ENCODE measurements around the gene NDUFS8.
A peak's percentile ranks its signal among the peaks of the same experiment; 100 is the strongest.

NDUFS8 gene

GRCh38 chr11:68013611-68014156 is 16.8 kb upstream of the NDUFS8 start:
- Histone ChIP-seq H3K36me3 (ENCODE audit: control insufficient read depth in 1 of 2, insufficient read depth in 2 of 2, low read depth in 1 of 2, low read length in 2 of 2) (peaks cover 5% of the 10 kb centered on the region in 2 experiments), H2AFZ (ENCODE audit: low read depth, low read length) (no peak overlapping the region), H2BK15ac (ENCODE audit: low read depth, poor library complexity, severe bottlenecking) (peak overlapping the region; percentile 50), H2BK12ac (ENCODE audit: low read length in 2 of 2) (peak overlapping the region; percentile 93 to 99), H3K4me3 (ENCODE audit: insufficient read depth in 1 of 2, low read depth in 1 of 2, low read length in 2 of 2) (no peak overlapping the region), H2AK5ac (ENCODE audit: low read length, severe bottlenecking) (peak overlapping the region; percentile 61), H3K9ac (ENCODE audit: low read length) (peak overlapping the region; percentile 66), H3K18ac (ENCODE audit: low read depth in 1 of 2, low read length in 2 of 2) (peak overlapping the region; percentile 75 to 93), H3K27ac (ENCODE audit: low read length, poor library complexity, severe bottlenecking) (peak overlapping the region; percentile 80), H4K8ac (ENCODE audit: low read length) (peak overlapping the region; percentile 30), H3K4me1 (ENCODE audit: control insufficient read depth, insufficient read depth, low read depth, low read length) (peaks cover 67% of the 10 kb centered on the region), H3K14ac (ENCODE audit: low read length in 2 of 2) (peak overlapping the region in 1 of 2 experiments; percentile 55), H3K9me3 (ENCODE audit: control insufficient read depth, low read length) (no peaks in the 10 kb centered on the region), H4K91ac (ENCODE audit: low read length) (peak overlapping the region; percentile 97), H3K4ac (ENCODE audit: low read depth in 1 of 2, low read length in 2 of 2) (peak overlapping the region; percentile 21 to 95), H3K4me2 (ENCODE audit: low read length, poor library complexity, severe bottlenecking) (no peak overlapping the region), H3K27me3 (ENCODE audit: control insufficient read depth in 1 of 2, insufficient read depth in 1 of 2, low read length in 2 of 2) (no peaks in the 10 kb centered on the region), H2BK120ac (ENCODE audit: low read depth, low read length) (peak overlapping the region; percentile 95), H3K79me1 (replicated peaks; ENCODE audit: low read length, poor library complexity, severe bottlenecking) (peaks cover 12% of the 10 kb centered on the region), H3K23ac (ENCODE audit: low read length in 2 of 2) (no peak overlapping the region), H2BK5ac (ENCODE audit: low read depth, low read length, poor library complexity, severe bottlenecking) (peak overlapping the region; percentile 11)
- 88% methylated on average over 14 of the region's 14 CpGs for WGBS
- no peak for DNase-seq

GRCh38 chr11:68014157-68014946 is 16.1 kb upstream of the NDUFS8 start:
- Histone ChIP-seq H2BK120ac (ENCODE audit: low read depth, low read length) (peak overlapping the region; percentile 71), H2BK15ac (ENCODE audit: low read depth, poor library complexity, severe bottlenecking) (peak overlapping the region; percentile 76), H2AK5ac (ENCODE audit: low read length, severe bottlenecking) (peak overlapping the region; percentile 61), H3K79me1 (replicated peaks; ENCODE audit: low read length, poor library complexity, severe bottlenecking) (peaks cover 12% of the 10 kb centered on the region), H3K4ac (ENCODE audit: low read depth in 1 of 2, low read length in 2 of 2) (peak overlapping the region; percentile 34 to 95), H3K4me1 (ENCODE audit: control insufficient read depth, insufficient read depth, low read depth, low read length) (peaks cover 67% of the 10 kb centered on the region), H3K27ac (ENCODE audit: low read length, poor library complexity, severe bottlenecking) (peak overlapping the region; percentile 8), H3K23ac (ENCODE audit: low read length in 2 of 2) (no peak overlapping the region), H2BK12ac (ENCODE audit: low read length in 2 of 2) (peak overlapping the region; percentile 93 to 99), H2BK5ac (ENCODE audit: low read depth, low read length, poor library complexity, severe bottlenecking) (no peak overlapping the region), H4K8ac (ENCODE audit: low read length) (peak overlapping the region; percentile 66), H3K9ac (ENCODE audit: low read length) (peak overlapping the region; percentile 66), H3K18ac (ENCODE audit: low read depth in 1 of 2, low read length in 2 of 2) (peak overlapping the region; percentile 75 to 93), H3K4me3 (ENCODE audit: insufficient read depth in 1 of 2, low read depth in 1 of 2, low read length in 2 of 2) (no peak overlapping the region), H3K9me3 (ENCODE audit: control insufficient read depth, low read length) (no peaks in the 10 kb centered on the region), H3K14ac (ENCODE audit: low read length in 2 of 2) (peak overlapping the region in 1 of 2 experiments; percentile 53), H3K27me3 (ENCODE audit: control insufficient read depth in 1 of 2, insufficient read depth in 1 of 2, low read length in 2 of 2) (no peaks in the 10 kb centered on the region), H3K4me2 (ENCODE audit: low read length, poor library complexity, severe bottlenecking) (no peak overlapping the region), H4K91ac (ENCODE audit: low read length) (peak overlapping the region; percentile 97), H3K36me3 (ENCODE audit: control insufficient read depth in 1 of 2, insufficient read depth in 2 of 2, low read depth in 1 of 2, low read length in 2 of 2) (peaks cover 5 to 10% of the 10 kb centered on the region in 2 experiments), H2AFZ (ENCODE audit: low read depth, low read length) (no peak overlapping the region)
- DNase-seq = peak; percentile 73
- WGBS = 62% methylated on average over 13 of the region's 16 CpGs

GRCh38 chr11:68014947-68015447 is 15.5 kb upstream of the NDUFS8 start:
- H2AFZ ChIP-seq (ENCODE audit: low read depth, low read length) = no peak overlapping the region
- H2BK5ac ChIP-seq (ENCODE audit: low read depth, low read length, poor library complexity, severe bottlenecking) = no peak overlapping the region
- peaks cover 5 to 11% of the 10 kb centered on the region in 2 experiments for H3K36me3 ChIP-seq (ENCODE audit: control insufficient read depth in 1 of 2, insufficient read depth in 2 of 2, low read depth in 1 of 2, low read length in 2 of 2)
- peak overlapping the region; percentile 66 for H4K8ac ChIP-seq (ENCODE audit: low read length)
- no peak overlapping the region for H3K23ac ChIP-seq (ENCODE audit: low read length in 2 of 2)
- peak overlapping the region; percentile 62 for H2BK120ac ChIP-seq (ENCODE audit: low read depth, low read length)
- 89% methylated on average over 19 of the region's 19 CpGs for WGBS
- H2BK15ac ChIP-seq (ENCODE audit: low read depth, poor library complexity, severe bottlenecking) = no peak overlapping the region
- no peak overlapping the region for H3K4ac ChIP-seq (ENCODE audit: low read depth in 1 of 2, low read length in 2 of 2)
- H4K91ac ChIP-seq (ENCODE audit: low read length) = peak overlapping the region; percentile 97
- no peak overlapping the region for H3K27ac ChIP-seq (ENCODE audit: low read length, poor library complexity, severe bottlenecking)
- H3K9me3 ChIP-seq (ENCODE audit: control insufficient read depth, low read length) = no peaks in the 10 kb centered on the region
- no peak for DNase-seq
- H3K14ac ChIP-seq (ENCODE audit: low read length in 2 of 2) = no peak overlapping the region
- peak overlapping the region; percentile 49 to 93 for H3K18ac ChIP-seq (ENCODE audit: low read depth in 1 of 2, low read length in 2 of 2)
- H3K4me3 ChIP-seq (ENCODE audit: insufficient read depth in 1 of 2, low read depth in 1 of 2, low read length in 2 of 2) = no peak overlapping the region
- H3K4me2 ChIP-seq (ENCODE audit: low read length, poor library complexity, severe bottlenecking) = no peak overlapping the region
- H2AK5ac ChIP-seq (ENCODE audit: low read length, severe bottlenecking) = peak overlapping the region; percentile 61
- no peaks in the 10 kb centered on the region for H3K27me3 ChIP-seq (ENCODE audit: control insufficient read depth in 1 of 2, insufficient read depth in 1 of 2, low read length in 2 of 2)
- H3K4me1 ChIP-seq (ENCODE audit: control insufficient read depth, insufficient read depth, low read depth, low read length) = peaks cover 65% of the 10 kb centered on the region
- no peak overlapping the region for H3K9ac ChIP-seq (ENCODE audit: low read length)
- H2BK12ac ChIP-seq (ENCODE audit: low read length in 2 of 2) = peak overlapping the region in 1 of 2 experiments; percentile 99
- peaks cover 12% of the 10 kb centered on the region for H3K79me1 ChIP-seq (replicated peaks; ENCODE audit: low read length, poor library complexity, severe bottlenecking)

DNA sequence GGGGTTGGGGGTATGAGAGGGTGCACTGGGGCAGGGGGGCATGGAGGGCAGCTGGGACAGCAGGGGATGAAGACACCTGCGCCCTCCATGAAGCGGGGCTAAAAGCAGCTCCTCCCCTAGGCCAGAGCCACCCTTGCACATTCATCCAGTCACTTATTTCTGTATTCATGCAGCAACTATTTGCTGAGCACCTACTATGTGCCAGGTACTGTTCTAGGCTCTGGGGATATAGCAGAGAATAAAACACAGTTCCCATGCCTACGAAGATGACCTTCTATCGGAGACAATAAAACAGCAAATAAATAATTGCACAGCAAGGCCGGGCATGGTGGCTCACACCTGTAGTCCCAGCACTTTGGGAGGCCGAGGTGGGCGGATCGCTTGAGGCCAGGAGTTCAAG is 15.0 kb upstream of the NDUFS8 start:
- H3K9me3 ChIP-seq (ENCODE audit: control insufficient read depth, low read length) = no peaks in the 10 kb centered on the region
- peaks cover 5 to 11% of the 10 kb centered on the region in 2 experiments for H3K36me3 ChIP-seq (ENCODE audit: control insufficient read depth in 1 of 2, insufficient read depth in 2 of 2, low read depth in 1 of 2, low read length in 2 of 2)
- H2BK12ac ChIP-seq (ENCODE audit: low read length in 2 of 2) = no peak overlapping the region
- peaks cover 63% of the 10 kb centered on the region for H3K4me1 ChIP-seq (ENCODE audit: control insufficient read depth, insufficient read depth, low read depth, low read length)
- no peak overlapping the region for H2BK15ac ChIP-seq (ENCODE audit: low read depth, poor library complexity, severe bottlenecking)
- H2AK5ac ChIP-seq (ENCODE audit: low read length, severe bottlenecking) = no peak overlapping the region
- no peak overlapping the region for H3K14ac ChIP-seq (ENCODE audit: low read length in 2 of 2)
- 93% methylated on average over 3 of the region's 8 CpGs for WGBS
- H4K8ac ChIP-seq (ENCODE audit: low read length) = no peak overlapping the region
- H3K79me1 ChIP-seq (replicated peaks; ENCODE audit: low read length, poor library complexity, severe bottlenecking) = peaks cover 12% of the 10 kb centered on the region
- H3K9ac ChIP-seq (ENCODE audit: low read length) = no peak overlapping the region
- no peak overlapping the region for H3K4ac ChIP-seq (ENCODE audit: low read depth in 1 of 2, low read length in 2 of 2)
- no peak overlapping the region for H2BK120ac ChIP-seq (ENCODE audit: low read depth, low read length)
- H3K23ac ChIP-seq (ENCODE audit: low read length in 2 of 2) = no peak overlapping the region
- no peak for DNase-seq
- H4K91ac ChIP-seq (ENCODE audit: low read length) = peak overlapping the region; percentile 64
- no peak overlapping the region for H3K4me2 ChIP-seq (ENCODE audit: low read length, poor library complexity, severe bottlenecking)
- no peak overlapping the region for H2BK5ac ChIP-seq (ENCODE audit: low read depth, low read length, poor library complexity, severe bottlenecking)
- H3K18ac ChIP-seq (ENCODE audit: low read depth in 1 of 2, low read length in 2 of 2) = no peak overlapping the region
- no peak overlapping the region for H3K4me3 ChIP-seq (ENCODE audit: insufficient read depth in 1 of 2, low read depth in 1 of 2, low read length in 2 of 2)
- no peak overlapping the region for H3K27ac ChIP-seq (ENCODE audit: low read length, poor library complexity, severe bottlenecking)
- no peaks in the 10 kb centered on the region for H3K27me3 ChIP-seq (ENCODE audit: control insufficient read depth in 1 of 2, insufficient read depth in 1 of 2, low read length in 2 of 2)
- no peak overlapping the region for H2AFZ ChIP-seq (ENCODE audit: low read depth, low read length)

Data from mesenchymal stem cell (in vitro differentiated cells and primary cell).